Measurements from ENCODE around the gene COPRS. TPM values are rescaled to one million over a fixed set of nuclear protein-coding genes. Genes with fewer than 3 reads are reported as not detected.
"Not testable (repeated sequence)": the region's sequence is repeated elsewhere in the genome, so short reads cannot be mapped to it uniquely, and the experiment has no call there.

The COPRS gene
- total RNA-seq, 1 donor from 2014 or later, result 62.7 TPM

GRCh38 chr17:31809876-31810275 is 49.2 kb downstream of the COPRS start:
- DNase-seq (ENCODE audit: low read depth in 2 of 2), result not testable (repeated sequence)

GRCh38 chr17:31808521-31809050 is 50.5 kb downstream of the COPRS start:
- DNase-seq (ENCODE audit: low read depth in 2 of 2), result no peak

DNA sequence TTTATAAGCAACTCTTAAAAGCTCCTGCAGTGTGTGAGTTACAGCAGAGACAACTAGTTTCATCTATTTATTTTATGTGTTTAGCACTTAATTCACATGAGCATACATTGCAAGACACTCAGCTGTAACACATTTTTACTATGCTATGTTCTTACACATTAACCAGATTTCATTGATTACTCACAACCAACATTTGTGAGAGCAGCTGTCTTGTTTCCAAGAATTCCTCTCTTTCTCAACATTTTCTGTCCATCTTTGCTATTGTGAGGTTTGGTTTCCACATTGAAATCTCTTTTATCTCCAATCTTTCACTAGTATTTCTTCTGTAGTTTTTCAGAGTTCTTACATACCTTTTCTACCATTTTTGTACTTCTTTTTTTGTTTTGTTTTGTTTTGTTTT is 51.2 kb downstream of the COPRS start:
- no peak for DNase-seq (ENCODE audit: low read depth in 2 of 2)

DNA sequence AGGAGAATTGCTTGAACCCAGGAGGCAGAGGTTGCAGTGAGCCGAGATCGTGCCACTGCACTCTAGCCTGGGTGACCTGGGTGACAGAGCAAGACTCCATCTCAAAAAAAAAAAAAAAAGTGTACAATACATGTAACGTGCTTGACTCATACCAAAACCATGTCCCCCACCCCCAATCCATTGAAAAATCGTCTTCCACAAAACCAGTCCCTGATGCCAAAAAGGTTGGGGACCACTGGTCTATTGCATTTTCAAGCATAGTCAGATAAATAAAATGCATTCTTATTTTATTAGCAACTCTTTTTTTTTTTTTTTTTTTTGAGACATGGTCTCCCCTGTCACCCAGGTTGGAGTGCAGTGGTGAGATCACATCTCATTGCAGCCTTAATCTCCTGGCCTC is 52.1 kb downstream of the COPRS start:
- DNase-seq (ENCODE audit: low read depth in 2 of 2), result no peak

- peak in 1 of 2 donors; percentile 26 for DNase-seq (ENCODE audit: low read depth in 2 of 2)
These were observed 55.4 kb downstream of the COPRS start for GRCh38 chr17:31803494-31804213.

GRCh38 chr17:31802502-31802901 is 56.5 kb downstream of the COPRS start:
- no peak for DNase-seq (ENCODE audit: low read depth in 2 of 2)

Other genes starting within 250 kb of the COPRS start
- gene UTP6, start 42.5 kb upstream of the COPRS start, total RNA-seq, result 12.2 and 19.4 TPM in 2 replicates
- gene SUZ12, start 77.8 kb upstream of the COPRS start, total RNA-seq, result 13.7 and 17.5 TPM in 2 replicates
- 3.1 and 8.3 TPM in 2 replicates for gene LRRC37B, start 148.1 kb upstream of the COPRS start, total RNA-seq

Measured in lung microvascular endothelial cell (primary cell).